ENCODE measurements around the gene GAS2.

GAS2 gene

DNA sequence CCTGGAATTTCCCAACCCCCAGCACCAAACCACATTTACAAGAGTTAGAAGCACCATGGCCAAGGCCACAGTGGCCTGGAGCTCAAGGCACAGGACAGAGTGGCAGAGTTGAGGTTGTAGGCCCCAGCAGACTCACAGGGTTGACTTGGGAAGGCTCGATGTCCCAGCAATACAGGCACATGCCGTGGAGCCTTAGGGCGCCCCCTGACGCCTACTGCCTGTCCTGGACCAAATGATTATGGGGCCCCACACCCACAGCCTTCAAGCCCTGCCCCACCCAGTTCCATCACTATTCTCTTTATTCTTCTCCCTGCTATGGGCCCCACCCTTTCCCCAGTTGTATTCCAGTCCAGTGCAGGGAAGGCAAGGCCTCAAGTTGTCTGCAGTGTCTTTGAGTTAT, 193.8 kb downstream of the GAS2 start, which contains the start of gene CCDC179:
Gene CCDC179 (minus strand): TSS at position 234 of the 400 bp plus-strand sequence. CDS start 53 bp downstream, at position 181.
- DNase-seq (ENCODE audit: low read depth in 1 of 2, low spot score in 1 of 2): no peak
